SK-N-SH treated with all-trans-retinoic acid at 6 μM for 48 hours (cell line): ENCODE measurements around the gene AFAP1.

Experiments
- ATAC-seq: fragments of 200-7000 bp; cut with Tn5 transposase; 3 replicates; pipeline ENCODE4 v1.9.1; 2020; ENCODE audit warnings: mild to moderate bottlenecking, moderate library complexity
- ARNTL ChIP-seq: fragments of 450-650 bp; formaldehyde crosslinking; IDR thresholded peaks from 2 replicates; pipeline ENCODE4 v1.5.0; 2020; ENCODE audit warnings: low read depth, mild to moderate bottlenecking, moderate library complexity, borderline replicate concordance
- BACH2 ChIP-seq: fragments of 250-450 bp; sonication (Bioruptor Pico); IDR thresholded peaks from 2 replicates; pipeline ENCODE4 v1.9.0; 2021; ENCODE audit warnings: mild to moderate bottlenecking, borderline replicate concordance
- CREB5 ChIP-seq: fragments of 250-450 bp; sonication (Bioruptor Pico); IDR thresholded peaks from 2 replicates; pipeline ENCODE4 v1.5.1; 2020; ENCODE audit warnings: low read depth, mild to moderate bottlenecking, moderate library complexity
- CSDC2 ChIP-seq: fragments of 250-450 bp; sonication (Bioruptor Pico); IDR thresholded peaks from 2 replicates; pipeline ENCODE4 v1.5.0; 2020; ENCODE audit warnings: mild to moderate bottlenecking, moderate library complexity
- ESRRG ChIP-seq: fragments of 250-450 bp; sonication (Bioruptor Pico); IDR thresholded peaks from 2 replicates; pipeline ENCODE4 v1.6.1; 2021; ENCODE audit warnings: mild to moderate bottlenecking
- GLIS3 ChIP-seq: fragments of 250-450 bp; sonication (Bioruptor Pico); IDR thresholded peaks from 2 replicates; pipeline ENCODE4 v1.5.0; 2020; ENCODE audit warnings: mild to moderate bottlenecking, moderate library complexity
- ISL1 ChIP-seq: fragments of 250-450 bp; sonication (Bioruptor Pico); IDR thresholded peaks from 2 replicates; pipeline ENCODE4 v2.1.2; 2022; ENCODE audit warnings: mild to moderate bottlenecking, moderate library complexity
- OSR1 ChIP-seq: fragments of 250-450 bp; sonication (Bioruptor Pico); IDR thresholded peaks from 2 replicates; pipeline ENCODE4 v1.8.0; 2022; ENCODE audit warnings: moderate library complexity, mild to moderate bottlenecking, inconsistent platforms
- PATZ1 ChIP-seq: fragments of 250-450 bp; sonication (Bioruptor Pico); IDR thresholded peaks from 2 replicates; pipeline ENCODE4 v1.8.0; 2020; ENCODE audit warnings: mild to moderate bottlenecking, moderate library complexity, borderline replicate concordance
- PPARA ChIP-seq: fragments of 250-450 bp; sonication (Bioruptor Pico); IDR thresholded peaks from 2 replicates; pipeline ENCODE4 v1.5.0; 2020; ENCODE audit warnings: mild to moderate bottlenecking, borderline replicate concordance
- RARB ChIP-seq: fragments of 250-450 bp; sonication (Bioruptor Pico); IDR thresholded peaks from 2 replicates; pipeline ENCODE4 v1.8.0; 2021; ENCODE audit warnings: mild to moderate bottlenecking, moderate library complexity
- SNAI2 ChIP-seq: fragments of 250-450 bp; sonication (Bioruptor Pico); IDR thresholded peaks from 2 replicates; pipeline ENCODE4 v1.5.0; 2020; ENCODE audit warnings: mild to moderate bottlenecking, moderate library complexity
- TCF4 ChIP-seq: fragments of 250-450 bp; sonication (Bioruptor Pico); IDR thresholded peaks from 2 replicates; pipeline ENCODE4 v1.8.0; 2021; ENCODE audit warnings: mild to moderate bottlenecking, moderate library complexity, borderline replicate concordance
- TOX ChIP-seq: fragments of 250-450 bp; sonication (Bioruptor Pico); IDR thresholded peaks from 2 replicates; pipeline ENCODE4 v1.8.0; 2021; ENCODE audit warnings: mild to moderate bottlenecking, moderate library complexity, borderline replicate concordance
- ZC3H10 ChIP-seq: fragments of 250-450 bp; sonication (Bioruptor Pico); IDR thresholded peaks from 2 replicates; pipeline ENCODE4 v1.5.1; 2021; ENCODE audit warnings: mild to moderate bottlenecking, moderate library complexity
- ZFP3 ChIP-seq: fragments of 250-450 bp; sonication (Bioruptor Pico); IDR thresholded peaks from 2 replicates; pipeline ENCODE4 v1.5.0; 2020; ENCODE audit warnings: mild to moderate bottlenecking, moderate library complexity
- ZFP30 ChIP-seq: fragments of 450-650 bp; formaldehyde crosslinking; IDR thresholded peaks from 2 replicates; pipeline ENCODE4 v1.5.0; 2022; ENCODE audit warnings: mild to moderate bottlenecking, moderate library complexity
- ZNF565 ChIP-seq: fragments of 450-650 bp; formaldehyde crosslinking; conservative IDR thresholded peaks from 2 replicates; pipeline ENCODE4 v1.5.0; 2020; ENCODE audit warnings: low read depth, mild to moderate bottlenecking, moderate library complexity
- ZNF70 ChIP-seq: fragments of 450-650 bp; formaldehyde crosslinking; IDR thresholded peaks from 2 replicates; pipeline ENCODE4 v1.5.0; 2020; ENCODE audit warnings: mild to moderate bottlenecking, moderate library complexity
- ZNF8 ChIP-seq: fragments of 450-650 bp; formaldehyde crosslinking; IDR thresholded peaks from 2 replicates; pipeline ENCODE4 v1.5.0; 2020; ENCODE audit warnings: mild to moderate bottlenecking, moderate library complexity

The AFAP1 gene

GRCh38 chr4:7803992-7804755, 135.5 kb downstream of the AFAP1 start:
- no peak for TF ChIP-seq CREB5
- no peak for TF ChIP-seq ZNF70
- no peak for TF ChIP-seq CSDC2 (CRISPR knock-in tag)
- TF ChIP-seq ZNF8, result no peak
- ATAC-seq, result peak; percentile 68

- TF ChIP-seq ZNF565 (CRISPR knock-in tag) (no peak), ZNF70 (no peak), CSDC2 (CRISPR knock-in tag) (no peak), ESRRG (CRISPR knock-in tag) (no peak), ZC3H10 (CRISPR knock-in tag) (no peak), ZFP30 (CRISPR knock-in tag) (no peak), TOX (CRISPR knock-in tag) (no peak), GLIS3 (no peak), BACH2 (CRISPR knock-in tag) (no peak), PPARA (CRISPR knock-in tag) (no peak), ARNTL (CRISPR knock-in tag) (no peak), CREB5 (no peak)
- no peak for ATAC-seq
Measured at GRCh38 chr4:7803371-7803770, 136.3 kb downstream of the AFAP1 start.

GRCh38 chr4:7802093-7802726, 137.5 kb downstream of the AFAP1 start:
- peak; percentile 78 for ATAC-seq
- TF ChIP-seq ARNTL (CRISPR knock-in tag), result no peak
- TF ChIP-seq ISL1, result no peak
- no peak for TF ChIP-seq OSR1 (CRISPR knock-in tag)
- TF ChIP-seq ZC3H10 (CRISPR knock-in tag), result no peak
- TF ChIP-seq CSDC2 (CRISPR knock-in tag), result no peak
- TF ChIP-seq CREB5, result no peak
- TF ChIP-seq SNAI2 (CRISPR knock-in tag), result no peak
- TF ChIP-seq ZNF70, result no peak
- no peak for TF ChIP-seq ZNF565 (CRISPR knock-in tag)
- TF ChIP-seq ZNF8, result no peak
- no peak for TF ChIP-seq PATZ1 (CRISPR knock-in tag)
- no peak for TF ChIP-seq ZFP3
- no peak for TF ChIP-seq GLIS3
- no peak for TF ChIP-seq BACH2 (CRISPR knock-in tag)
- TF ChIP-seq RARB, result no peak
- TF ChIP-seq PPARA (CRISPR knock-in tag), result no peak

GRCh38 chr4:7801641-7802040, 138.0 kb downstream of the AFAP1 start:
- TF ChIP-seq ZNF8 (no peak), BACH2 (CRISPR knock-in tag) (no peak), CSDC2 (CRISPR knock-in tag) (no peak), TCF4 (no peak), TOX (CRISPR knock-in tag) (no peak), PATZ1 (CRISPR knock-in tag) (no peak), ISL1 (no peak), ZC3H10 (CRISPR knock-in tag) (no peak), SNAI2 (CRISPR knock-in tag) (no peak), ARNTL (CRISPR knock-in tag) (no peak), ZFP30 (CRISPR knock-in tag) (no peak), RARB (no peak), CREB5 (no peak), ESRRG (CRISPR knock-in tag) (no peak)
- TF ChIP-seq, all 23 proteins: peak for 0
- no peak for ATAC-seq
